Activated effector memory CD4-positive, alpha-beta T cell treated with Interleukin-2 at 50 U/mL for 16 hours (primary cell): ENCODE measurements around the gene DNAJC16.
A peak's percentile ranks its signal among the peaks of the same experiment; 100 is the strongest.
"Not testable (repeated sequence)": the region's sequence is repeated elsewhere in the genome, so short reads cannot be mapped to it uniquely, and the experiment has no call there.

Source experiments
- DNase-seq: peaks from one replicate; pipeline ENCODE4 v3.0.0-alpha.2; 2020

The DNAJC16 gene

GRCh38 chr1:15592285-15592684, 65.6 kb downstream of the DNAJC16 start:
- DNase-seq: no peak

- no peak for DNase-seq
Observed at GRCh38 chr1:15595809-15596617, 69.4 kb downstream of the DNAJC16 start.

GRCh38 chr1:15598436-15598835, 71.8 kb downstream of the DNAJC16 start:
- no peak for DNase-seq

GRCh38 chr1:15603050-15603965, 76.7 kb downstream of the DNAJC16 start:
- peak; percentile 85 for DNase-seq

- not testable (repeated sequence) for DNase-seq
Observed at GRCh38 chr1:15603966-15604282, 77.3 kb downstream of the DNAJC16 start.

GRCh38 chr1:15604400-15604799, 77.8 kb downstream of the DNAJC16 start:
- not testable (repeated sequence) for DNase-seq

GRCh38 chr1:15605398-15606383, 79.0 kb downstream of the DNAJC16 start:
- DNase-seq: no peak

- DNase-seq: no peak
Observed at GRCh38 chr1:15609631-15610030, 83.0 kb downstream of the DNAJC16 start.

- no peak for DNase-seq
Observed at GRCh38 chr1:15610167-15610566, 83.5 kb downstream of the DNAJC16 start.

GRCh38 chr1:15616373-15617172, 89.9 kb downstream of the DNAJC16 start:
- DNase-seq: no peak

GRCh38 chr1:15617173-15618076, 90.8 kb downstream of the DNAJC16 start, which contains the start of gene DDI2:
Gene DDI2, plus strand, starts transcription at chr1:15617458. Its CDS starts 213 bp downstream, at chr1:15617671.
- DNase-seq: peak; percentile 91

- DNase-seq: no peak
Observed at GRCh38 chr1:15618077-15618654, 91.5 kb downstream of the DNAJC16 start.

GRCh38 chr1:15618655-15619525, 92.2 kb downstream of the DNAJC16 start:
- no peak for DNase-seq

- no peak for DNase-seq
Observed at GRCh38 chr1:15620155-15620545, 93.5 kb downstream of the DNAJC16 start.

GRCh38 chr1:15620902-15621682, 94.4 kb downstream of the DNAJC16 start:
- no peak for DNase-seq

GRCh38 chr1:15621975-15622374, 95.3 kb downstream of the DNAJC16 start:
- DNase-seq: no peak

- DNase-seq: no peak
Observed at GRCh38 chr1:15622712-15623373, 96.2 kb downstream of the DNAJC16 start.

- DNase-seq: no peak
Observed at GRCh38 chr1:15623435-15623834, 96.8 kb downstream of the DNAJC16 start.
